ENCODE results near the gene MRPS2. TPM values are rescaled to one million over a fixed set of nuclear protein-coding genes. Genes with fewer than 3 reads are reported as not detected.

MRPS2 gene
- total RNA-seq, 2 experiments from 2014 or later = 20.8 to 23.2 TPM

GRCh38 chr9:135501261-135502167 lies 1.0 kb downstream of the MRPS2 start:
- peaks cover 27% of the 10 kb centered on the region for H3K36me3 ChIP-seq (ENCODE audit: insufficient read depth, low read length)
- peaks cover 24% of the 10 kb centered on the region for H3K4me1 Mint-ChIP-seq (ENCODE audit: low read depth)
- peaks cover 0 to 3% of the 10 kb centered on the region in 2 experiments for H3K9me3 ChIP-seq (ENCODE audit: control insufficient read depth in 1 of 2, insufficient read depth in 1 of 2, low read length in 2 of 2)
- peak overlapping the region; percentile 97 for H3K4me3 Mint-ChIP-seq
- ChIA-PET CTCF (no interaction called here), POLR2A (no interaction called here)
- H3K4me3 ChIP-seq (ENCODE audit: low read length) = peak overlapping the region; percentile 97
- peak in 2 of 14 experiments; percentile 37 to 65 for DNase-seq
- H3K27me3 ChIP-seq (ENCODE audit: control insufficient read depth in 1 of 2, insufficient read depth in 2 of 2, low read length in 2 of 2) = no peaks in the 10 kb centered on the region
- H3K9me3 Mint-ChIP-seq = no peaks in the 10 kb centered on the region
- peak overlapping the region; percentile 44 for H3K27ac Mint-ChIP-seq
- H3K36me3 Mint-ChIP-seq (ENCODE audit: low read depth) = peaks cover 41% of the 10 kb centered on the region
- TF ChIP-seq CTCF (IDR thresholded peaks at IDR 0.05) = no peak
- peak overlapping the region in 1 of 2 donors; percentile 41 for H3K27ac ChIP-seq (ENCODE audit: low read depth in 1 of 2, low read length in 2 of 2)
- H3K4me1 ChIP-seq (ENCODE audit: insufficient read depth, low read length) = peaks cover 46% of the 10 kb centered on the region
- intact Hi-C loops (cut with DNase I, micrococcal nuclease) = loop anchor here in 1 of 2 experiments (5.0 to 10.0 kb wide), 3 partner anchors 461 to 1337 kb away; partner anchors contain the start of genes RNU6ATAC, RXRA and UBAC1
- no peaks in the 10 kb centered on the region for H3K27me3 Mint-ChIP-seq
- ATAC-seq (ENCODE audit: poor library complexity) = no peak

GRCh38 chr9:135502168-135502872 lies 1.8 kb downstream of the MRPS2 start:
- POLR2A ChIA-PET = no interaction called here
- Histone ChIP-seq H3K4me1 (ENCODE audit: insufficient read depth, low read length) (peaks cover 46% of the 10 kb centered on the region), H3K36me3 (ENCODE audit: insufficient read depth, low read length) (peaks cover 27% of the 10 kb centered on the region), H3K9me3 (ENCODE audit: control insufficient read depth in 1 of 2, insufficient read depth in 1 of 2, low read length in 2 of 2) (peaks cover 0 to 5% of the 10 kb centered on the region in 2 experiments), H3K27me3 (ENCODE audit: control insufficient read depth in 1 of 2, insufficient read depth in 2 of 2, low read length in 2 of 2) (no peaks in the 10 kb centered on the region), H3K4me3 (ENCODE audit: low read length) (no peak overlapping the region), H3K27ac (ENCODE audit: low read depth in 1 of 2, low read length in 2 of 2) (no peak overlapping the region)
- Mint-ChIP-seq H3K4me1 (ENCODE audit: low read depth) (peaks cover 24% of the 10 kb centered on the region), H3K27me3 (no peaks in the 10 kb centered on the region), H3K4me3 (peak overlapping the region; percentile 82), H3K27ac (no peak overlapping the region), H3K9me3 (no peaks in the 10 kb centered on the region), H3K36me3 (ENCODE audit: low read depth) (peaks cover 41% of the 10 kb centered on the region)
- CTCF ChIA-PET = no interaction called here
- intact Hi-C loops (cut with DNase I, micrococcal nuclease) = loop anchor here in 1 of 2 experiments (5.0 to 10.0 kb wide), 3 partner anchors 460 to 1338 kb away; partner anchors contain the start of genes RNU6ATAC, RXRA and UBAC1
- no peak for TF ChIP-seq CTCF (IDR thresholded peaks at IDR 0.05)
- no peak for DNase-seq
- no peak for ATAC-seq (ENCODE audit: poor library complexity)

GRCh38 chr9:135502873-135503321 lies 2.4 kb downstream of the MRPS2 start:
- no peak for TF ChIP-seq CTCF (IDR thresholded peaks at IDR 0.05)
- Histone ChIP-seq H3K27ac (ENCODE audit: low read depth in 1 of 2, low read length in 2 of 2) (no peak overlapping the region), H3K4me1 (ENCODE audit: insufficient read depth, low read length) (peaks cover 46% of the 10 kb centered on the region), H3K36me3 (ENCODE audit: insufficient read depth, low read length) (peaks cover 27% of the 10 kb centered on the region), H3K9me3 (ENCODE audit: control insufficient read depth in 1 of 2, insufficient read depth in 1 of 2, low read length in 2 of 2) (peaks cover 0 to 9% of the 10 kb centered on the region in 2 experiments), H3K4me3 (ENCODE audit: low read length) (no peak overlapping the region), H3K27me3 (ENCODE audit: control insufficient read depth in 1 of 2, insufficient read depth in 2 of 2, low read length in 2 of 2) (no peaks in the 10 kb centered on the region)
- Mint-ChIP-seq H3K9me3 (no peaks in the 10 kb centered on the region), H3K4me1 (ENCODE audit: low read depth) (peaks cover 24% of the 10 kb centered on the region), H3K27ac (no peak overlapping the region), H3K27me3 (no peaks in the 10 kb centered on the region), H3K36me3 (ENCODE audit: low read depth) (peaks cover 41% of the 10 kb centered on the region), H3K4me3 (peak overlapping the region; percentile 82)
- ChIA-PET CTCF (no interaction called here), POLR2A (no interaction called here)
- intact Hi-C loops (cut with DNase I, micrococcal nuclease) = loop anchor here in 1 of 2 experiments (5.0 to 10.0 kb wide), 3 partner anchors 459 to 1338 kb away; partner anchors contain the start of genes RNU6ATAC, RXRA and UBAC1
- DNase-seq (no peak), ATAC-seq (ENCODE audit: poor library complexity) (no peak)

All from CD4-positive, alpha-beta T cell (primary cell).